Dedifferentiated amniotic fluid mesenchymal stem cell (primary cell): ENCODE data around the gene TMEM150A.
"Not testable (repeated sequence)": the region's sequence is repeated elsewhere in the genome, so short reads cannot be mapped to it uniquely, and the experiment has no call there.

Experiments
- DNase-seq: peaks from one replicate; pipeline ENCODE4 v3.0.0-alpha.2; 2016; ENCODE audit errors: extremely low spot score

Gene TMEM150A

DNA sequence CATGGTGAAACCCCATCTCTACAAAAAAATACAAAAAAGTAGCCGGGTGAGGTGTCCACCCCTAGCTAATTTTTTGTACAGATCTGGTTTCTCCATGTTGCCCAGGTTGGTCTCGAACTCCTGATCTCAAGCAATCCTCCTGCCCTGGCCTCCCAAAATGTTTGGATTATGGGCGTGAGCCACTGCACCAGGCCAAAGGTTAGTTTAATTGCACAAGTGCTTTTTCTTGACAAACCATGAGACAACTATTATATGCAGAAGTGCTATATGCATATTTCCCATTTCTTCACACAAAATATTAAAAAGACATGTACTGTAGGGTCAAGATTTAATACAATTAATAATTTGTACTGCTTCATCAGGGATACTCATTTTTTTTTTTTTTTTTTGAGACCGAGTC is 36.2 kb downstream of the TMEM150A start:
- DNase-seq, result no peak

DNA sequence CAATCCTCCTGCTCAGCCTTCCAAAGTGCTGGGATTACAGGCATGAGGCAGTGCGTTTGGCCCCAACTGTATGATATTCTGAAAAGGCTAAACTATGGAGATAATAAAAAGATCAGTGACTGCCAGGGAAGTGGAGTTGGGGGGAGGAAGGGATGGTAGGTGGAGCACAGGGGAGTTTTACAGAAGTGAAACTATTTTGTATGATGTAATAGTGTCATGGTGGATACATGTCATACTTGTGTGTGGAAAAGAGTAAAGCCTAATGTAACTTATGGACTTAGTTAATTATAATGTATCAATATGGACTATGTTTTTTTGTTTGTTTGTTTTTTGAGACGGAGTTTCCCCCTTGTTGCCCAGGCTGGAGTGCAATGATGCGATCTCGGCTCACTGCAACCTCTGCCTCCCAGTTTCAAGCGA is 38.3 kb downstream of the TMEM150A start:
- no peak for DNase-seq

DNA sequence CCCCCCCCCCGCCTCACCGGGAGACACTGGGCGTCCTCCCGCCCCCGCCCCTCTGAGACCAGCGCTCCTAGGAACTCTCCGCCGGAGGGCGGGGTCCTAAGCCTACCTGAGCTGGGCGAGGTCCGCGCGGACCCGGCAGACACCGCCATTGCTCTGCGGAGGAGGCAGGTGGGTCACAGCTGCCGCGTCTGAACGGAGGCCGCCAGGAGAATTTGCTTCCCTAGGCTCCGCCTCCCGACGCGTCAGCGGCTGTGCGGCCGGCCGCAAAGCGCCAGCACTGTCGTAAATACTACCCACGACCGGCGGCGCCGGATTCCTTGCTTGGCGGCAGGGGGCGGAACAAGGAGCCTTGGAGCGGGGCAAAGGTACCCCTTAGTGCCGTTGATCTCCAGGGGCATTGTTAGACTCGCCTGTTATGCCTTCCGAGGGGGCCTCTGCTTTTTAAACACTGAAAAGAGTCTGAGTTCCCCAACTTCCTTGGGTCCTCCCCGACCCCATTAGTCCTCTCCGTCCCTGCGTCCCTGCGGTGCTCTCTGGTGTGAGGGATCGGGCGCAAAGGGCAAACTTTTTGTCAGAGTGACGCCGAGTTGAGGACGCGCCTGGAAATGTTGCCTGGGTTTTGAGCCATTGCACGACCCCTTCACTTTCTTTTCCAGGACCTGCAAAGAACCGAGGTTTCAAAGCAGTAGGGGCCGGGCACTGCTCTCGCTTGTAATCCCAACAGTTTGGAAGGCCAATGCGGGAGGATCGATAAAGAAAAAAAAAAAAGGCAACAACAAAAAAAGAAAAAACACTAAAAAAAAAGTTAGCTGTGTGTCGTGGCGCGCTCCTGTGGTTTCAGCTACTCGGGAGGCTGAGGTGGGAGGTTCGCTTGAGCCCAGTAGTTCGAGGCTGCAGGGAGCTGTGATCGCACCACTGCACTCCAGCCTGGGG is 41.0 kb downstream of the TMEM150A start, which contains the start of gene GGCX:
TSS of gene GGCX (minus strand) at position 214 of the 933 bp plus-strand sequence. CDS start at position 149, 65 bp downstream.
- peak; percentile 93 for DNase-seq

DNA sequence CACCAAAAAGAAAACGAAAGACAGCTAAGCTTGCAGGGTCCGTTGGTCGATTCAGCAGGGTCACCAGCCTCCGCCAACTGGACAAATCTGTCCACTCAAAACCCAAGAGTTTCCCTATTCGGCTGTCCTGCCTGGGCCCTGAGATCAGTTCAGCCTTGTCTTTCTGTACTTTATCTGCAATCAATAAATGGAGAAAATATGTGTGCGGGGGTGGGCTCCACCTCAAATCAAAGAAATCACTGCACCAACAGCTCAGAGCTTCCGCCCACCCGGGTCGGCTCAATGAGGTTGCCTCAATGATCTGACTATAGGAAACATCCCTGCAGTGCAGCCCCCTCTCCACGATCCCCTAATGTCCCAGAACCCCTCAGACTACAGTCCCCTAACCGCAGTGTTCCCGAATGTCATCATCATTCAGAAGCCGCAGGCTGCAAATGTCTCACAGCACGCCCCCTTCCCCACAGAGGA is 41.7 kb downstream of the TMEM150A start:
- no peak for DNase-seq

DNA sequence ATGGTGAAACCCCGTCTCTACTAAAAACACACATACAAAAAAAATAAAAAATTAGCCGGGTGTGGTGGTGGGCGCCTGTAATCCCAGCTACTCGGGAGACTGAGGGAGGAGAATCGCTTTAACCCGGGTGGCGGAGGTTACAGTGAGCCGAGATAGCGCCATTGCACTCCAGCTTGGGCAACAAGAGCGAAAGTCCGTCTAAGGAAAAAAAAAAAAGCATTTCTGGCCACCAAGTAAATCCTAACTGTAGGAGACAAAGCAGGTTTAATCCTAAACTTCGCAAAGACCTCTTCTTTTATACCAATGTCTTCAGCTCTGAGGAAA is 42.1 kb downstream of the TMEM150A start:
- not testable (repeated sequence) for DNase-seq

DNA sequence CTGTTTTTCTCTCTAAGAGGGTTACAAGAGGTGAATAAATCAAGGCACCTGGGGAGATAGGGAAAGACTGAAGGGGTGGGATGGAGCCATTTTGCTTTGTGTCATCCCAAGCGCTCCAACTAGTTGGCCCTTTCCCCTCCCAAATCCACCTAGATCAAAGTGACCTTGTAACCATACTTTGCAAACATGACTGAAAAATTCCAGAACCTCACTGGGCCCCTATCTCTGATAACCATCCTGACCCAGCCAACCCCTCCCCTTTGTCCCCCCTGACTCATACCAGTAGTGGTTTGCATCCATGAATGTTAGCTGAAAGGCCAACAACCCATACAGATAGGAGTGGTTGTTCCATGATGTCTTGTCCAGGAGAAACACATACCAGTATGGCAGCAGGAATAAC is 44.3 kb downstream of the TMEM150A start:
- no peak for DNase-seq

DNA sequence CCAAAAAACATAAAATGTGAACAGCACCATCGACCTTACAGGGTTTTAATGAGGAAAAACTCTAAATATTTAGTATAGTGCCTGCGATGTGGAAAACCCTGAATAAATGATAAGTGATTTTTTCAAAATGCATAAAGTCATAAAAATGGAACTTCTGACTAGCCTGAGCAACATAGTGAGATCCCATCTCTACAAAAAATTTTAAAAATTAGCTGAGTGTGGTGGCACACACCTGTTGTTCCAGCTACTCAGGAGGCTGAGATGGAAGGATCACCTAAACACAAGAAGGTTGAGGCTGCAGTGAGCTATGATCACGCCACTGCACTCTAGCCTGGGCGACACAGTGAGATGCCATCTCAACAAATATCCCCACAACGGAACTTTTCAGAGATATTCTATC is 45.4 kb downstream of the TMEM150A start:
- DNase-seq, result no peak

DNA sequence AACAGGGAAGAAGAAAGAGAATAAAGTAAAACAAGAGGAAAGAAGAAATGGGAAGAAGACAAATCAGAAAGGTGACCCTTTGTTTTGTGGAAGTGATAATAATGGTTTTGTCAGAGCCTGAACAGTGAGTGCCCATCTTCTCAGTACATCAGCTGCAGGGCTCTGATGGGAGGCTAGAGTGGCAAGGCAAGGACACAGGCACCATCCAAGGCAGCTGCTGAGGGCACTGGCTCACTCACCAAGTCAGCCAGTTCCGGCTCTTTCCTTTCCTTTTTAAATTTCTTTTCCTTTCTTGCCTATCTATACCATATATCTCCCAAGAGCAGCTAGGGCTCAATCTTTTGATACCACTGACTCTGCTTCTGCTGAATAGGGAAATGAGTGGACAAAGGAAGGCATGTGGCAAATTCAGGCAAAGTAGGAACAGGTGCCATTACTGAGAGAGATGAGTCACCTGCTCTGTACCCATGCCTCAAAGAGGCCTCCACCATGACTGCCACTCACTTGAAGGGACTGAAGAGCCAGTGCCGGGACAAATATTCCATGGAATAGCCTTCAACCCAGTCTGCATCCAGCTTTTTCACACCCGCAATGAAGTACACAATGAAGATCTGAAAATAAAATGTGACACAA is 47.4 kb downstream of the TMEM150A start:
- DNase-seq, result no peak

DNA sequence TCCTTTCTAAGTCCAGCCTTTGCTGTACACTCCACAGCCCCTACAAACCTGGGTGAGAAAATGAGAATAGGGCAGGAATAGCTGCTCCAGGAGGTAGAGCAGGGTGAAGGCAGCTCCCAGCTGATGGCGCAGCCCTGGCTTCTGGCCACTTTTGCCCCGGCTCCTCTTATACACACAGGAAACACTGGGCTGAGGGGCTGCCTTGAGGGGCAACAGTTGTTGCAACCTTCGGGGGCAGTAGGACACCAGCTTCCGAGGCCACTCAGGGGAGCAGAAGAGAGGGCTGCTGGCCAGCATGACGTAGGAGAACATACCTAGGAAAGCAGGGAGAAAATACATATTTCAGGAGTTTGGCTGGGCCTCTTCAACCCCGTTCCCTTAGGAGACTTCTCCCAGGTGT is 49.3 kb downstream of the TMEM150A start:
- DNase-seq, result no peak

DNA sequence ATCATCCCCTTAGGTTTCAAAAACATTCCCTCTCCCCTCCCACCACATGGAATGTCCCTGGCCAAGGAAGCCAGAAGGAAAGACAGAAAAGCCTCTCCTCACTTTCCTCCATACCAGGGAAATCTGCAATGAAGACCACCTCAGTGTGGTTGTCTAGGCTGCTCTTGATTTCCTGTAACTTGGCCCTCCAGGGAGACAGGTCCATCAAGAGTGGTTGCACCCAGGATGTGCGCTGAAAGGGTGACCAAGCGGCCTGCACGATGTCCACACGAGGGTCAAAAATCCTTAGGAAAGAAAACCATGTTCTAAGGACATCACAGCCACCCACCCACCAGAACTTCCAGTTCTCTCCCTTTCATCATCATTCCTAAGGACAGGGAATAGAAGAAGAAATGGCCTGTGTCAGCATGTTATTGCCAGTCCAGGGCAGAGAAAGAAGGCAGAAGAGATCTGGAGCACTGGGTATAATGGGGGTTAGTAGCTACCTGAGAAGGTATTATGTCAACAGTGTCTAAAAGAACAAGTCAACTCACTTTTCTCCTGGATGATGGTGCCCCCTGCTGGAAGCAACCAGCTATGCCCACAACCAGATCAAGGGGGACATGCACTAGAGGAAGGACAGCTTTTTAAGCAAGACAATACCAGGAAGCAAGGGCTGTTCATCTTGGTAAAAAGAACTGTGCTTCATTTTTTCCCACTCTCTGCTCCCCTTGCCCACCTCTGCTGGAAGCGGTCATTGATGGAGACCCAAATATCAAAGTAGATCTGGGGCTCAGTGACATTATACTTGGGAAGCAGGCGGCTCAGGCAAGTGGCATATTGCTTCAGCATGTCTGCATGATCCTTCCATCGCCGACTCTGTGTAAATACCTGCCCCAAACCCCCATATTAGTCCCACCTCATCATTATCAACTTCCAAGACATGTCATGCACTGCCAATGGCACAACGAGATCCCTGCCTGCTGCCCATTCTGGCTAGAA is 50.5 kb downstream of the TMEM150A start:
- peak; percentile 68 for DNase-seq

DNA sequence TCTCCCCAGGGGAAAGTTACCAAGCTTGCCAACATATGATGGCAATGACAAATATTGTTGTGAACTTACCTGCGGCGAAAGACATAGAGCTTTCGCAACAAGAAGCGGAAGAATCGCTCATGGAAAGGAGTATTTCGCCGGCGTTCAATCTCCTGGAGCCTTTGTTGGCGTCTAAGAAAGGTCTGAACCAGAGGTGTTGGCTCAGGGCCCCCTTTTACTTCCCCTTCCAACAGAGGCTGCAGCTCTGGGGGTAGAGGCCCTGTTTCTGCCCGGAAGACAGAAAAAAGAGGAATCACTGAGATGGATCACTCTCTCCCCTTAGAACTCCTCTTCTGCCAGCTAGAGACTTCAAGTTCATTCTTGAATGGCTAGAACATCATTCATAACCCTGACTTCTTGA is 52.0 kb downstream of the TMEM150A start:
- DNase-seq, result no peak

DNA sequence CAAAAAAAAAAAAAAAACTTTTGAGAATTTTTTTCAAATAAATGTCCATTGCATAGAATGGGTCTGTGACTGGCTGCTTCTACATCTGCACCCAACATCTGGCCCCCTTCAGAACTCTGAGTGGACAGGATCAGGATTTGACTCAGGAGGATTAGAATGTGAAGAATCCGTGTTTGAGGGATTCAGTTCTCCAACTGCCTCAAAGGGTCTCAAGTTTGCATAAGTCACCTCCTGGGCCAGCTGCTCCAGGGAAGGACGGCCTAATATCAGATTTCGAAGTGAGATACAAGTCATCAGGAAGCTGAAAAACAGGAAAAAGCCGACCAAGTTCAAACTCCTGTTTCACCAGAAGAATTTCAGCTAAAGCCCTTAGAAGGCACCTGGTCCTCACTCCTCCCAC is 52.7 kb downstream of the TMEM150A start:
- DNase-seq, result peak; percentile 84

DNA sequence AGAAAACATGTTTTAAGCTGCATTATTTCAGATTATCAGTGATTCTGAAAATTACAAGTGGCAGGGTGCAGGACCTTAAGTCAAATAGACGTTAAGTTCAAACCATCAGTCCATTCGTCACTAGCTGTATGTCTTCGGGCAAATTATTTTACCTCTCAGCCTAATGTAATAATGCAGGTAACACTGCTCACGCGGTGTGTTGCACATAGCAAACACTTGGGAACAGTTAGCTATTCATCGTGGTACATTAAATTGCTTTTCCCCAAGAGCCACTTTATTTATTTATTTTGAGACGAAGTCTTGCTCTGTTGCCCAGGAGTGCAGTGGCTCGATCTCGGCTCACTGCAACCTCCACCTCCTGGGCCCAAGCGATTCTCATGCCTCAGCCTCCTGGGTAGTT is 53.4 kb downstream of the TMEM150A start:
- no peak for DNase-seq

DNA sequence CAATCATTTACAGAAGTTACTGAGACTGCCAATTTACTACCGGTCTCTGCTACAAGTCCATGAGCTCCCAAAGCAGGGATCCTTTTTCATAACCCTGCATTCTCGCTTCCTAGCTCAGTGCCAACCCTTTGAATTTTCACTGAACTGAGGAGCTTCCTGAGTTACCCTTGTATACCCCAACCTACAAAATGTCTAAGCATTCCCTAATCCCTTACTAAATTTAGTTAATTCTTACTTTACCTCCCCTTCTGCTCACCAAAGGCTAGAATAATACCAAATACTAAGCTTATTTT is 53.9 kb downstream of the TMEM150A start:
- DNase-seq, result no peak
